T-cell (primary cell): ENCODE results near the gene KIF16B. TPM values are rescaled to one million over a fixed set of nuclear protein-coding genes. Genes with fewer than 3 reads are reported as not detected.

ENCODE experiments used
- ATAC-seq, 4 experiments: fragments of 200-7000 bp in 3 of 4; fragments of 150-1000 bp in 1 of 4; cut with Tn5 transposase; replicated peaks in 1 of 4; 1 replicate in 3 of 4; 2 replicates in 1 of 4; pipeline ENCODE4 v1.10.0; 2021; ENCODE audit warnings: moderate library complexity in 3 of 4, mild to moderate bottlenecking in 2 of 4, moderate number of reproducible peaks in 1 of 4
- CTCF ChIA-PET, 2 donors: fragments of 300-600 bp; sonication (Branson Sonifier 250); formaldehyde crosslinking; loops; one replicate each; lab custom pipeline; 2022; ENCODE audit warnings: antibody characterized with exemption in 2 of 2; lab: Charles Lee
- POLR2A ChIA-PET, 2 donors: fragments of 300-600 bp; sonication (Branson Sonifier 250); formaldehyde crosslinking; loops; one replicate each; lab custom pipeline; 2022; ENCODE audit warnings: antibody characterized with exemption in 2 of 2; lab: Charles Lee
- DNase-seq, 35 experiments: peaks; one replicate each; pipeline versions ENCODE4 v3.0.0 to v3.0.0-alpha.2; 2013 to 2023
- H3K27ac ChIP-seq: one replicate; pipeline ENCODE4 v1.5.1; 2013; ENCODE audit warnings: low read length
- H3K27me3 ChIP-seq, 2 experiments: replicated peaks in 1 of 2; 1 replicate in 1 of 2; 2 replicates in 1 of 2; pipeline versions ENCODE4 v1.6.1 to v1.7.0; 2013; ENCODE audit warnings: low read length in 1 of 2, mixed read lengths in 1 of 2; ENCODE audit not compliant: control insufficient read depth in 2 of 2, insufficient read depth in 2 of 2; ENCODE audit errors: extremely low read depth in 1 of 2
- H3K36me3 ChIP-seq, 2 donors: 1 replicate in 1 of 2; 2 replicates in 1 of 2; pipeline versions ENCODE4 v1.6.1 to v1.7.0; 2013; ENCODE audit warnings: low read length in 1 of 2; ENCODE audit not compliant: control insufficient read depth in 2 of 2, insufficient read depth in 1 of 2; ENCODE audit errors: extremely low read depth in 1 of 2
- H3K4me1 ChIP-seq, 2 experiments: 1 replicate in 1 of 2; 2 replicates in 1 of 2; pipeline versions ENCODE4 v1.6.1 to v1.7.0; 2013; ENCODE audit warnings: low read length in 2 of 2, mixed read lengths in 1 of 2; ENCODE audit not compliant: insufficient read depth in 2 of 2, control insufficient read depth in 1 of 2; ENCODE audit errors: extremely low read depth in 1 of 2
- H3K4me3 ChIP-seq, 2 donors: 1 replicate in 1 of 2; 2 replicates in 1 of 2; pipeline versions ENCODE4 v1.5.1 to v1.7.0; 2013; ENCODE audit warnings: mild to moderate bottlenecking in 2 of 2, low read length in 1 of 2, moderate library complexity in 1 of 2; ENCODE audit not compliant: control insufficient read depth in 1 of 2; ENCODE audit errors: extremely low read depth in 1 of 2
- H3K9me3 ChIP-seq: 2 replicates; pipeline ENCODE4 v1.7.0; 2013
- H3K27ac Mint-ChIP-seq, 2 donors: one replicate each; pipeline ENCODE4 v1.8.0; 2020 to 2021; ENCODE audit warnings: mild to moderate bottlenecking in 2 of 2, mixed read lengths in 2 of 2
- H3K27me3 Mint-ChIP-seq, 2 donors: one replicate each; pipeline ENCODE4 v1.8.0; 2021 to 2022; ENCODE audit warnings: mixed read lengths in 2 of 2
- H3K36me3 Mint-ChIP-seq: one replicate; pipeline ENCODE4 v1.8.0; 2021; ENCODE audit warnings: mixed read lengths
- H3K4me1 Mint-ChIP-seq, 3 donors: one replicate each; pipeline ENCODE4 v1.8.0; 2020 to 2022; ENCODE audit warnings: mixed read lengths in 3 of 3, mild to moderate bottlenecking in 1 of 3
- H3K4me3 Mint-ChIP-seq, 3 donors: one replicate each; pipeline ENCODE4 v1.8.0; 2020 to 2022; ENCODE audit warnings: mild to moderate bottlenecking in 3 of 3, mixed read lengths in 3 of 3, moderate library complexity in 3 of 3
- H3K9me3 Mint-ChIP-seq, 3 donors: one replicate each; pipeline ENCODE4 v1.8.0; 2020 to 2022; ENCODE audit warnings: mixed read lengths in 3 of 3
- WGBS: methylation state at CpG from one replicate; pipeline ENCODE4 v1.1.5; 2013; ENCODE audit warnings: missing lambda C conversion rate; ENCODE audit not compliant: insufficient coverage; 5-methylcytosine and 5-hydroxymethylcytosine counted together
- total RNA-seq, 35 experiments: library from RNA in 6 of 35; stranded (reverse) in 6 of 35; fragments of 120-200 nt in 1 of 35; gene quantifications; one replicate each; pipeline versions ENCODE4 v1.2.1 to v1.2.4 and lab custom pipeline; 2013 to 2026

The KIF16B gene
- total RNA-seq, 5 donors from 2014 or later (not counting 1 experiment from before 2014, with no cell fraction given), result 6.8 to 10.2 (median 8.7) TPM

GRCh38 chr20:16296931-16297330 is 276.3 kb downstream of the KIF16B start:
- Mint-ChIP-seq H3K36me3 (peaks cover 29% of the 10 kb centered on the region), H3K9me3 (peaks cover 4 to 8% (median 4%) of the 10 kb centered on the region in 3 donors), H3K27me3 (no peaks in the 10 kb centered on the region), H3K27ac (no peak overlapping the region), H3K4me1 (no peaks in the 10 kb centered on the region), H3K4me3 (no peak overlapping the region)
- ChIA-PET CTCF (no interaction called here), POLR2A (no interaction called here)
- no peak overlapping the region for H3K4me3 ChIP-seq
- whole genome bisulfite sequencing, result 96% methylated on average over 3 of the region's 3 CpGs
- H3K36me3 ChIP-seq, result no peaks in the 10 kb centered on the region
- DNase-seq, result no peak
- no peaks in the 10 kb centered on the region for H3K27me3 ChIP-seq
- no peak overlapping the region for H3K27ac ChIP-seq
- no peaks in the 10 kb centered on the region for H3K9me3 ChIP-seq
- H3K4me1 ChIP-seq, result no peaks in the 10 kb centered on the region
- ATAC-seq, result no peak

- Mint-ChIP-seq H3K4me3 (no peak overlapping the region), H3K27me3 (no peaks in the 10 kb centered on the region), H3K27ac (no peak overlapping the region), H3K4me1 (no peaks in the 10 kb centered on the region), H3K36me3 (peaks cover 28% of the 10 kb centered on the region), H3K9me3 (peaks cover 3 to 6% (median 4%) of the 10 kb centered on the region in 3 donors)
- Histone ChIP-seq H3K4me1 (no peaks in the 10 kb centered on the region), H3K4me3 (no peak overlapping the region), H3K9me3 (no peaks in the 10 kb centered on the region), H3K36me3 (no peaks in the 10 kb centered on the region), H3K27ac (no peak overlapping the region), H3K27me3 (no peaks in the 10 kb centered on the region)
- ATAC-seq, result no peak
- WGBS, result no CpG with 5 or more reads among the region's 5 CpGs
- CTCF ChIA-PET, result no interaction called here
- POLR2A ChIA-PET, result no interaction called here
- no peak for DNase-seq
These were observed 277.7 kb downstream of the KIF16B start for GRCh38 chr20:16295534-16295933.

GRCh38 chr20:16293590-16293989 is 279.7 kb downstream of the KIF16B start:
- peaks cover 26% of the 10 kb centered on the region for H3K36me3 Mint-ChIP-seq
- H3K27ac Mint-ChIP-seq, result no peak overlapping the region
- CTCF ChIA-PET, result no interaction called here
- H3K9me3 ChIP-seq, result no peaks in the 10 kb centered on the region
- no peaks in the 10 kb centered on the region for H3K27me3 ChIP-seq
- no peaks in the 10 kb centered on the region for H3K4me1 Mint-ChIP-seq
- no peak overlapping the region for H3K4me3 Mint-ChIP-seq
- peaks cover 4 to 6% (median 4%) of the 10 kb centered on the region in 3 donors for H3K9me3 Mint-ChIP-seq
- no peak for ATAC-seq
- H3K4me3 ChIP-seq, result no peak overlapping the region
- H3K36me3 ChIP-seq, result no peaks in the 10 kb centered on the region
- DNase-seq, result no peak
- H3K27ac ChIP-seq, result no peak overlapping the region
- H3K4me1 ChIP-seq, result no peaks in the 10 kb centered on the region
- H3K27me3 Mint-ChIP-seq, result no peaks in the 10 kb centered on the region
- POLR2A ChIA-PET, result no interaction called here
- WGBS, result 70% methylated on average over 4 of the region's 5 CpGs

- Histone ChIP-seq H3K36me3 (no peaks in the 10 kb centered on the region), H3K27ac (no peak overlapping the region), H3K4me3 (no peak overlapping the region), H3K9me3 (no peaks in the 10 kb centered on the region), H3K4me1 (no peaks in the 10 kb centered on the region), H3K27me3 (no peaks in the 10 kb centered on the region)
- Mint-ChIP-seq H3K36me3 (peaks cover 17% of the 10 kb centered on the region), H3K27me3 (no peaks in the 10 kb centered on the region), H3K4me3 (no peak overlapping the region), H3K9me3 (peaks cover 0 to 3% (median 0%) of the 10 kb centered on the region in 3 donors), H3K4me1 (no peaks in the 10 kb centered on the region), H3K27ac (no peak overlapping the region)
- ATAC-seq (no peak), DNase-seq (no peak)
- POLR2A ChIA-PET, result no interaction called here
- WGBS, result 89% methylated on average over 3 of the region's 4 CpGs
- CTCF ChIA-PET, result no interaction called here
These were observed 280.9 kb downstream of the KIF16B start for GRCh38 chr20:16292226-16292880.

GRCh38 chr20:16290358-16290757 is 282.9 kb downstream of the KIF16B start:
- Mint-ChIP-seq H3K36me3 (peaks cover 21% of the 10 kb centered on the region), H3K27me3 (no peaks in the 10 kb centered on the region), H3K27ac (no peak overlapping the region), H3K9me3 (peaks cover 0 to 3% (median 3%) of the 10 kb centered on the region in 3 donors), H3K4me3 (no peak overlapping the region), H3K4me1 (no peaks in the 10 kb centered on the region)
- H3K9me3 ChIP-seq, result no peaks in the 10 kb centered on the region
- no peaks in the 10 kb centered on the region for H3K36me3 ChIP-seq
- H3K27me3 ChIP-seq, result no peaks in the 10 kb centered on the region
- no peak for ATAC-seq
- ChIA-PET CTCF (no interaction called here), POLR2A (no interaction called here)
- 100% methylated on average over 2 of the region's 4 CpGs for WGBS
- no peaks in the 10 kb centered on the region for H3K4me1 ChIP-seq
- H3K4me3 ChIP-seq, result no peak overlapping the region
- no peak for DNase-seq
- no peak overlapping the region for H3K27ac ChIP-seq

- peaks cover 0 to 7% of the 10 kb centered on the region in 2 donors for H3K36me3 ChIP-seq
- Mint-ChIP-seq H3K27ac (no peak overlapping the region), H3K36me3 (peaks cover 39% of the 10 kb centered on the region), H3K4me3 (no peak overlapping the region), H3K4me1 (no peaks in the 10 kb centered on the region), H3K9me3 (peaks cover 0 to 8% (median 3%) of the 10 kb centered on the region in 3 donors), H3K27me3 (no peaks in the 10 kb centered on the region)
- no peak overlapping the region for H3K4me3 ChIP-seq
- H3K27ac ChIP-seq, result no peak overlapping the region
- POLR2A ChIA-PET, result no interaction called here
- no peaks in the 10 kb centered on the region for H3K4me1 ChIP-seq
- 78% methylated on average over 1 of the region's 2 CpGs for WGBS
- CTCF ChIA-PET, result no interaction called here
- H3K27me3 ChIP-seq, result no peaks in the 10 kb centered on the region
- ATAC-seq, result no peak
- no peak for DNase-seq
- no peaks in the 10 kb centered on the region for H3K9me3 ChIP-seq
These were observed 285.5 kb downstream of the KIF16B start for GRCh38 chr20:16287776-16288175.
